ENCODE data around the gene AMOT.

DNA sequence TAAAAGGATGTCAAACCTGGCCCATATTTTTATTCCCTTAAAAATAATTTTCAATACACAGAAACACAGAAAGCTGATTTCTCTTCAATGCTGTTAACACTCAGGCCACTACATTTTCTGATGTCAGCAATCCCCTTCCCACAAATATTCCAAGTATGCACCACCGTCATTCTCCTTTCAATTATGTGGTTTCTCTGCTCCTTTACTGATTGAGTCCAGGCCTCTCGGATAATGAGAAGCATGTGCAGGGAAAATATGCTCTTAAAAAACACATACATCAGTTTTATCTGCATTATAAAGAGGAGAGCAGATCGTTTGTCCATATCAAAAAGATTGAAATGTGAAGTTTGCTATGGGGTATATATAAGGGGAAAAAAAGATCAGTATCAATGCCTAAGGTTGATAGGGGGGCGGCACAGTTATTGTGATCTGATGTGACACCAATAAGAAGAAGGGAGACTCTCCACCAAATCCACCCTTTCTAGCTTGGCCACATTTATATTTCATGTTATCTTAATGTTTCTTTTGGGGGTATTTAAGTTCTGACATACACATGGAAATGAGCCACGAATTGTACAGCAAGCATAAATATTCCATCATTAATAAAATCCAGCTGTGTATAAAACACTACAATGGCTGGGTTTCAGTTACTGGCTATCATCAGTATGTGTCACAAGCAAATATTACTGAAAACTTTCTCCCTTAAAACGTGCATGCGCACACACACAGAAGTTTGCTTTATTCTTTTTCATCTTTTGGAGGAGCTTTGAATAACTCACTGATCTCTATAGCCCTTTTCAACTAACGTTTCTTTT lies 6.4 kb downstream of the AMOT start:
- TF ChIP-seq, protein P1, sequence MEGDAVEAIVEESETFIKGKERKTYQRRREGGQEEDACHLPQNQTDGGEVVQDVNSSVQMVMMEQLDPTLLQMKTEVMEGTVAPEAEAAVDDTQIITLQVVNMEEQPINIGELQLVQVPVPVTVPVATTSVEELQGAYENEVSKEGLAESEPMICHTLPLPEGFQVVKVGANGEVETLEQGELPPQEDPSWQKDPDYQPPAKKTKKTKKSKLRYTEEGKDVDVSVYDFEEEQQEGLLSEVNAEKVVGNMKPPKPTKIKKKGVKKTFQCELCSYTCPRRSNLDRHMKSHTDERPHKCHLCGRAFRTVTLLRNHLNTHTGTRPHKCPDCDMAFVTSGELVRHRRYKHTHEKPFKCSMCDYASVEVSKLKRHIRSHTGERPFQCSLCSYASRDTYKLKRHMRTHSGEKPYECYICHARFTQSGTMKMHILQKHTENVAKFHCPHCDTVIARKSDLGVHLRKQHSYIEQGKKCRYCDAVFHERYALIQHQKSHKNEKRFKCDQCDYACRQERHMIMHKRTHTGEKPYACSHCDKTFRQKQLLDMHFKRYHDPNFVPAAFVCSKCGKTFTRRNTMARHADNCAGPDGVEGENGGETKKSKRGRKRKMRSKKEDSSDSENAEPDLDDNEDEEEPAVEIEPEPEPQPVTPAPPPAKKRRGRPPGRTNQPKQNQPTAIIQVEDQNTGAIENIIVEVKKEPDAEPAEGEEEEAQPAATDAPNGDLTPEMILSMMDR (IDR thresholded peaks at IDR 0.05), result no peak
- no peak for TF ChIP-seq POLR2A (IDR thresholded peaks at IDR 0.05)

Measured in suprapubic skin (tissue), 3 donors.